Testis (tissue), 2 donors: ENCODE results near the gene NXPH3.

Experiments used
- POLR2A ChIP-seq: fragments of 450-650 bp; IDR thresholded peaks from one replicate; pipeline ENCODE4 v1.6.1; 2017; ENCODE audit warnings: antibody characterized with exemption, mild to moderate bottlenecking, moderate library complexity
- TF ChIP-seq, protein P1 (sequence below), 3 experiments: fragments of 450-650 bp in 2 of 3; fragments of 200-600 bp in 1 of 3; sonication (generic) in 1 of 3; IDR thresholded peaks; one replicate each; pipeline ENCODE4 v1.5.1; 2016 to 2019; ENCODE audit warnings: antibody characterized with exemption in 3 of 3, mild to moderate bottlenecking in 2 of 3, moderate library complexity in 1 of 3

- TF ChIP-seq, protein P1, sequence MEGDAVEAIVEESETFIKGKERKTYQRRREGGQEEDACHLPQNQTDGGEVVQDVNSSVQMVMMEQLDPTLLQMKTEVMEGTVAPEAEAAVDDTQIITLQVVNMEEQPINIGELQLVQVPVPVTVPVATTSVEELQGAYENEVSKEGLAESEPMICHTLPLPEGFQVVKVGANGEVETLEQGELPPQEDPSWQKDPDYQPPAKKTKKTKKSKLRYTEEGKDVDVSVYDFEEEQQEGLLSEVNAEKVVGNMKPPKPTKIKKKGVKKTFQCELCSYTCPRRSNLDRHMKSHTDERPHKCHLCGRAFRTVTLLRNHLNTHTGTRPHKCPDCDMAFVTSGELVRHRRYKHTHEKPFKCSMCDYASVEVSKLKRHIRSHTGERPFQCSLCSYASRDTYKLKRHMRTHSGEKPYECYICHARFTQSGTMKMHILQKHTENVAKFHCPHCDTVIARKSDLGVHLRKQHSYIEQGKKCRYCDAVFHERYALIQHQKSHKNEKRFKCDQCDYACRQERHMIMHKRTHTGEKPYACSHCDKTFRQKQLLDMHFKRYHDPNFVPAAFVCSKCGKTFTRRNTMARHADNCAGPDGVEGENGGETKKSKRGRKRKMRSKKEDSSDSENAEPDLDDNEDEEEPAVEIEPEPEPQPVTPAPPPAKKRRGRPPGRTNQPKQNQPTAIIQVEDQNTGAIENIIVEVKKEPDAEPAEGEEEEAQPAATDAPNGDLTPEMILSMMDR (IDR thresholded peaks at IDR 0.05) = no peak
- no peak for TF ChIP-seq POLR2A
These were observed 40.4 kb downstream of the NXPH3 start for GRCh38 chr17:49616086-49616485.
